ENCODE measurements around the gene COA4.

- TF ChIP-seq CTCF (IDR thresholded peaks at IDR 0.05 in 8 of 11, conservative IDR thresholded peaks at IDR 0.05 in 3 of 11): no peak
- TF ChIP-seq POLR2A (IDR thresholded peaks at IDR 0.05): no peak
- TF ChIP-seq POLR2AphosphoS5 (IDR thresholded peaks at IDR 0.05): no peak
These were observed 3.8 kb downstream of the COA4 start for GRCh38 chr11:73872749-73873357.

All from spleen (tissue), 7 donors.